B cell (primary cell): ENCODE measurements around the gene KCNJ1. TPM values are rescaled to one million over a fixed set of nuclear protein-coding genes. Genes with fewer than 3 reads are reported as not detected.

Experiments
- ATAC-seq: fragments of 200-7000 bp; cut with Tn5 transposase; one replicate; pipeline ENCODE4 v1.10.0; 2021; ENCODE audit warnings: low read depth, mild to moderate bottlenecking, moderate number of reproducible peaks, moderate library complexity
- CTCF ChIA-PET: fragments of 350-600 bp; sonication (Branson Sonifier 250); formaldehyde crosslinking; loops from one replicate; lab custom pipeline; 2021; ENCODE audit warnings: antibody characterized with exemption, inconsistent platforms; lab: Charles Lee
- POLR2A ChIA-PET: fragments of 350-600 bp; sonication (Branson Sonifier 250); formaldehyde crosslinking; loops from one replicate; lab custom pipeline; 2021; ENCODE audit warnings: antibody characterized with exemption; lab: Charles Lee
- DNase-seq: peaks from one replicate; pipeline ENCODE4 v3.0.0; 2013
- H2AFZ ChIP-seq: 2 replicates; pipeline ENCODE4 v1.6.1; 2012; ENCODE audit warnings: mild to moderate bottlenecking, low read depth, low read length; ENCODE audit not compliant: insufficient read depth, poor library complexity, severe bottlenecking
- H3K27ac ChIP-seq, 2 donors: 1 replicate in 1 of 2; 2 replicates in 1 of 2; pipeline ENCODE4 v1.5.1; 2012 to 2013; ENCODE audit warnings: low read length in 2 of 2, mild to moderate bottlenecking in 2 of 2, moderate library complexity in 1 of 2
- H3K27me3 ChIP-seq, 4 experiments: fragments of 200-600 bp in 1 of 4; sonication (generic) in 1 of 4; replicated peaks in 1 of 4; 1 replicate in 2 of 4; 2 replicates in 2 of 4; pipeline versions ENCODE4 v1.6.1 to v1.7.0; 2013 to 2016; ENCODE audit warnings: low read length in 3 of 4, mild to moderate bottlenecking in 2 of 4, mixed read lengths in 1 of 4, moderate library complexity in 1 of 4; ENCODE audit not compliant: insufficient read depth in 4 of 4, control insufficient read depth in 3 of 4; ENCODE audit errors: control extremely low read depth in 1 of 4
- H3K36me3 ChIP-seq, 2 experiments: replicated peaks in 1 of 2; 1 replicate in 1 of 2; 2 replicates in 1 of 2; pipeline versions ENCODE4 v1.6.1 to v1.7.1; 2013; ENCODE audit warnings: low read length in 1 of 2; ENCODE audit not compliant: insufficient read depth in 2 of 2, control insufficient read depth in 1 of 2; ENCODE audit errors: control extremely low read depth in 1 of 2, extremely low read depth in 1 of 2
- H3K4me1 ChIP-seq, 2 donors: fragments of 200-600 bp in 1 of 2; sonication (generic) in 1 of 2; 1 replicate in 1 of 2; 2 replicates in 1 of 2; pipeline versions ENCODE4 v1.5.1 to v1.6.1; 2013 to 2017; ENCODE audit warnings: low read length in 2 of 2; ENCODE audit not compliant: control insufficient read depth in 2 of 2, insufficient read depth in 2 of 2
- H3K4me2 ChIP-seq: replicated peaks from 2 replicates; pipeline ENCODE3; 2012; ENCODE audit warnings: mild to moderate bottlenecking, low read depth, low read length; ENCODE audit not compliant: poor library complexity, severe bottlenecking
- H3K4me3 ChIP-seq, 5 experiments: fragments of 200-600 bp in 1 of 5; sonication (generic) in 1 of 5; 1 replicate in 3 of 5; 2 replicates in 2 of 5; pipeline versions ENCODE4 v1.5.1 to v1.7.0; 2011 to 2016; ENCODE audit warnings: low read length in 4 of 5, mild to moderate bottlenecking in 4 of 5, low read depth in 2 of 5, control low read depth in 1 of 5, moderate library complexity in 1 of 5; ENCODE audit not compliant: insufficient read depth in 1 of 5; ENCODE audit errors: control extremely low read depth in 1 of 5, extremely low read depth in 1 of 5
- H3K79me2 ChIP-seq: fragments of 200-600 bp; sonication (generic); one replicate; pipeline ENCODE4 v1.6.0; 2016; ENCODE audit warnings: low read length; ENCODE audit not compliant: control insufficient read depth, insufficient read depth
- H3K9ac ChIP-seq: fragments of 200-600 bp; sonication (generic); 2 replicates; pipeline ENCODE4 v1.6.1; 2017; ENCODE audit warnings: mild to moderate bottlenecking, low read length, moderate library complexity
- H3K9me3 ChIP-seq, 3 donors: one replicate each; pipeline versions ENCODE4 v1.6.1 to v1.7.1; 2013; ENCODE audit warnings: low read length in 2 of 3; ENCODE audit not compliant: control insufficient read depth in 2 of 3, insufficient read depth in 1 of 3; ENCODE audit errors: control extremely low read depth in 1 of 3
- H4K20me1 ChIP-seq: 2 replicates; pipeline ENCODE4 v1.6.0; 2012; ENCODE audit warnings: mild to moderate bottlenecking, low read length; ENCODE audit not compliant: insufficient read depth, control insufficient read depth, poor library complexity, severe bottlenecking
- H3K27ac Mint-ChIP-seq: one replicate; pipeline ENCODE4 v1.8.0; 2021; ENCODE audit warnings: mixed read lengths
- H3K27me3 Mint-ChIP-seq: one replicate; pipeline ENCODE4 v1.8.0; 2021; ENCODE audit warnings: mixed read lengths
- H3K4me1 Mint-ChIP-seq: one replicate; pipeline ENCODE4 v1.8.0; 2021; ENCODE audit warnings: mixed read lengths
- H3K4me3 Mint-ChIP-seq: one replicate; pipeline ENCODE4 v1.8.0; 2021; ENCODE audit warnings: mixed read lengths
- H3K9me3 Mint-ChIP-seq: one replicate; pipeline ENCODE4 v1.8.0; 2022; ENCODE audit warnings: mixed read lengths; ENCODE audit not compliant: insufficient read depth
- CTCF ChIP-seq: fragments of 200-600 bp; IDR thresholded peaks from one replicate; pipeline ENCODE4 v1.8.0; 2022; ENCODE audit warnings: antibody characterized with exemption, mild to moderate bottlenecking
- EZH2 ChIP-seq: IDR thresholded peaks from 2 replicates; pipeline ENCODE4 v1.6.1; 2012; ENCODE audit warnings: borderline replicate concordance, low read depth, mild to moderate bottlenecking, moderate library complexity, low read length; ENCODE audit not compliant: insufficient read depth, poor library complexity, severe bottlenecking
- WGBS: methylation state at CpG from one replicate; pipeline ENCODE4 v1.1.5; 2013; ENCODE audit warnings: missing lambda C conversion rate; ENCODE audit not compliant: insufficient coverage; 5-methylcytosine and 5-hydroxymethylcytosine counted together
- intact Hi-C: fragments of 100-400 bp; cut with micrococcal nuclease; formaldehyde crosslinking; loops from one replicate; pipeline ENCODE4 v1.10.0; 2022
- polyA plus RNA-seq: library from polyadenylated mRNA; depleted of rRNA; stranded (reverse); fragments of >200 nt; gene quantifications from 2 replicates; pipeline ENCODE4 v1.2.3, GENCODE V29; 2012
- total RNA-seq, 2 donors: library from RNA; stranded (reverse); fragments of 120-200 nt in 1 of 2; gene quantifications; 1 replicate in 1 of 2; 2 replicates in 1 of 2; pipeline versions ENCODE4 v1.2.3 to v1.2.4, GENCODE V29; 2013 to 2022

KCNJ1 gene
- total and polyA plus RNA-seq, 2 donors (not counting 1 experiment from before 2014, with no cell fraction given), result not detected

GRCh38 chr11:128879817-128880216 lies 12.7 kb upstream of the KCNJ1 start:
- Histone ChIP-seq H2AFZ (no peak overlapping the region), H3K27ac (no peak overlapping the region), H3K9me3 (no peaks in the 10 kb centered on the region), H3K4me2 (no peak overlapping the region), H3K9ac (no peak overlapping the region), H3K4me1 (no peaks in the 10 kb centered on the region), H3K4me3 (no peak overlapping the region), H4K20me1 (no peaks in the 10 kb centered on the region), H3K79me2 (no peaks in the 10 kb centered on the region), H3K36me3 (no peaks in the 10 kb centered on the region), H3K27me3 (peaks cover 0 to 28% (median 16%) of the 10 kb centered on the region in 4 experiments)
- DNase-seq (no peak), ATAC-seq (no peak)
- ChIA-PET CTCF (interaction anchor here (4.6 kb wide), 1 partner anchor 77 kb away, joined by 41 read pairs; no protein-coding TSS in a partner anchor), POLR2A (no interaction called here)
- TF ChIP-seq CTCF (no peak), EZH2 (no peak)
- Mint-ChIP-seq H3K4me1 (no peaks in the 10 kb centered on the region), H3K27ac (no peak overlapping the region), H3K4me3 (no peak overlapping the region), H3K9me3 (no peaks in the 10 kb centered on the region), H3K27me3 (peaks cover 68% of the 10 kb centered on the region)
- 85% methylated on average over 9 of the region's 12 CpGs for WGBS
- intact Hi-C loops, result no loop called here

- H4K20me1 ChIP-seq, result no peaks in the 10 kb centered on the region
- intact Hi-C loops, result no loop called here
- no peak for TF ChIP-seq EZH2
- TF ChIP-seq CTCF, result no peak
- no peak overlapping the region for H3K9ac ChIP-seq
- Mint-ChIP-seq H3K27ac (no peak overlapping the region), H3K9me3 (no peaks in the 10 kb centered on the region), H3K4me3 (no peak overlapping the region), H3K4me1 (no peaks in the 10 kb centered on the region), H3K27me3 (peaks cover 67% of the 10 kb centered on the region)
- CTCF ChIA-PET, result interaction anchor here (4.6 kb wide), 1 partner anchor 78 kb away, joined by 41 read pairs; no protein-coding TSS in a partner anchor
- H3K4me3 ChIP-seq, result no peak overlapping the region
- H3K4me1 ChIP-seq, result no peaks in the 10 kb centered on the region
- WGBS, result 86% methylated on average over 2 of the region's 2 CpGs
- no peak overlapping the region for H3K27ac ChIP-seq
- peaks cover 0 to 25% (median 16%) of the 10 kb centered on the region in 4 experiments for H3K27me3 ChIP-seq
- H3K9me3 ChIP-seq, result no peaks in the 10 kb centered on the region
- ATAC-seq (no peak), DNase-seq (no peak)
- no peak overlapping the region for H2AFZ ChIP-seq
- POLR2A ChIA-PET, result no interaction called here
- no peaks in the 10 kb centered on the region for H3K36me3 ChIP-seq
- no peak overlapping the region for H3K4me2 ChIP-seq
- H3K79me2 ChIP-seq, result no peaks in the 10 kb centered on the region
Observed at GRCh38 chr11:128878455-128878854, 11.4 kb upstream of the KCNJ1 start.
